Choroid plexus epithelial cell (primary cell): ENCODE results near the gene ALG14.

ENCODE experiments used
- DNase-seq: peaks from one replicate; pipeline ENCODE4 v3.0.0-alpha.2; 2010; ENCODE audit warnings: low read depth
- H3K4me3 ChIP-seq: 2 replicates; pipeline ENCODE4 v1.5.1; 2011; ENCODE audit warnings: low read depth, mild to moderate bottlenecking, control low read depth, low read length, moderate library complexity
- TF ChIP-seq, protein P1 (sequence below): conservative IDR thresholded peaks from 2 replicates; pipeline ENCODE4 v1.5.1; 2011; ENCODE audit warnings: low read depth, mild to moderate bottlenecking, control low read depth, inconsistent platforms, low read length, moderate library complexity

Gene ALG14

DNA sequence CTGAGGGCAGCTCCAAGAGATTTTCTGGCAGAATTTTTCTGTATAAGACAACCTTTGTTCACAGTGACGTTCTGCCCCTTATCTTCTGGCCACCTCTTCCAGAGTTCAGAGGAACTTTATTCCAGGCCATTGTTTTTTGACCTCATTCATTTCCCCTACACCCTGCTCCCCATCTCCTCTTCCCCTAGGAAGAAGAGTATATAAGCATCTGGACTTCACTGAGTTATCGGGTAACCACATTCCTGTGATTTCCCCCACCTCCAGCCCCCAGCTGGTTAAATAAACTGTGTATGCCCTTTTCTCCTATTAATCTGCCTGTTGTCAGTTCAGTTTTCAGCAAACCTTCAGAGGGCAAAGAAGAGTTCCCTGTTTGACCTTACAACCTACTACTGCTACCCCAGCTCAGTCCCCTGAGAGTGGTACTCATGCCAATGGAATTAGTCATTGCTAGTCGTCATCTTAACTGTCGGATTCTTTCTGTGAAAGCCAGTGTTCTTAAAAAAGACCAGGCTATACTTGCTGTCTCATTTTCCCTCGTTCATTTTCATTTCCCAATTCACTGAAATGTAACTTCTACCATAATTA lies 14.3 kb upstream of the ALG14 start:
- H3K4me3 ChIP-seq, result no peak overlapping the region
- peak; percentile 96 for DNase-seq
- TF ChIP-seq, protein P1, sequence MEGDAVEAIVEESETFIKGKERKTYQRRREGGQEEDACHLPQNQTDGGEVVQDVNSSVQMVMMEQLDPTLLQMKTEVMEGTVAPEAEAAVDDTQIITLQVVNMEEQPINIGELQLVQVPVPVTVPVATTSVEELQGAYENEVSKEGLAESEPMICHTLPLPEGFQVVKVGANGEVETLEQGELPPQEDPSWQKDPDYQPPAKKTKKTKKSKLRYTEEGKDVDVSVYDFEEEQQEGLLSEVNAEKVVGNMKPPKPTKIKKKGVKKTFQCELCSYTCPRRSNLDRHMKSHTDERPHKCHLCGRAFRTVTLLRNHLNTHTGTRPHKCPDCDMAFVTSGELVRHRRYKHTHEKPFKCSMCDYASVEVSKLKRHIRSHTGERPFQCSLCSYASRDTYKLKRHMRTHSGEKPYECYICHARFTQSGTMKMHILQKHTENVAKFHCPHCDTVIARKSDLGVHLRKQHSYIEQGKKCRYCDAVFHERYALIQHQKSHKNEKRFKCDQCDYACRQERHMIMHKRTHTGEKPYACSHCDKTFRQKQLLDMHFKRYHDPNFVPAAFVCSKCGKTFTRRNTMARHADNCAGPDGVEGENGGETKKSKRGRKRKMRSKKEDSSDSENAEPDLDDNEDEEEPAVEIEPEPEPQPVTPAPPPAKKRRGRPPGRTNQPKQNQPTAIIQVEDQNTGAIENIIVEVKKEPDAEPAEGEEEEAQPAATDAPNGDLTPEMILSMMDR, result no peak

DNA sequence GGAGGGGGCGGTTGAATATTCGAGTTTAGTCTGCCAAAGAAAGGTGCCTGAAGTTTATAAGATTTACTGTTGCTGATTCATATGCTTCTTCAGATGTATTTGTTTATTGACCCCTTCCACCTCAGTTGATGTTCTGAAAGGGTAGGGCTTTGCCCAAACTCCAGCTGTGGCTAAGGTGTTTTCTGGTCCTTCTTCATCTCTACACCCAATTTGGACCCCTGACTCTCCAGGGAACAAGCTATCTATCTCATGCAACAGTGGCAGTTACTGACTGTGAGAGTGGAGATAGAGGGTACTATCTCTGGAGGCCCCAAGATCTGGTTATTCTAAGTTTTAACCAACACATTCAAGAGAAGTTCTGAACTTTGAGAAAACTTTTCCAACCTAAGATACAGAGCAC lies 12.6 kb upstream of the ALG14 start:
- DNase-seq, result no peak
- TF ChIP-seq, protein P1, result no peak
- H3K4me3 ChIP-seq, result no peak overlapping the region

DNA sequence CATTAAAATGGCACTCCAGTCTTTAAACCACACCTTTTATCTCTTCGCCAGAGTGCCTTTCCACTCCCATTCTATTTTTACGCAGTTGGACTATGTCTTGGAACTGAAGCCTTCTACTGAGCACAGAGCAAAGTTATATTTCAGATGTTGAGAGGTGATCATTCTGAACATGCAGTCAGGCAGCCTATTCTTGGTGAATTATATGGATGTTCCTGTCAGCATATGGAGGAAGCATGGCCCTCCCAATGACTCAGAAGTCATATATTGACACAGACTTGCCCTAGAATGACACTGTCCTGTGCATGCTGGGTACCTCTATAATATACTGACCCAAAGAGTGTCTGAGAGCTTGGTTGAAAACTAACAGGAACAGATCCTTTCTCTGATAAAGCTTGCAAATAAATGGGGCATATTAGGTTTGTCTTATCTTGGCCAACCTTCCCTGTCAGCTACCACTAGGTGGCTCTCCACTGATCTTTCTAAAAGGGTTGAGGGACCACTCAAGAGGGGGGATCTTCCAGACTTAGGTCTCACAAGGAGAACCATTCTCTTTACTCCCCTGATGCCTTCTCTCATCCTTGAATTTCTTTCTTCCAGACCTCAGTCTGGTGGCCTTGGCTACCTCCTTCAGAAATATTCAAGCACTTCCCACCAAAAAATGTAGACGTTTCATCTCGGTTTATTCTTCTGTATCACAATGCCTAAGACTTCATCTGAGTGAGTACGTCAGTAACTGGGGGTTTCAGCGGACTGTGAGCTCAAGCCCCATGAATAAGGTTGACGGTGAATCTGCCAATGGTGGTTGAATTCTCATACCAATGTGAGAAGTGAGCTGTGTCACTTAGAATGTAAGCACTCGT lies 11.8 kb upstream of the ALG14 start:
- TF ChIP-seq, protein P1, result peak; percentile 82
- no peak overlapping the region for H3K4me3 ChIP-seq
- DNase-seq, result peak; percentile 60

DNA sequence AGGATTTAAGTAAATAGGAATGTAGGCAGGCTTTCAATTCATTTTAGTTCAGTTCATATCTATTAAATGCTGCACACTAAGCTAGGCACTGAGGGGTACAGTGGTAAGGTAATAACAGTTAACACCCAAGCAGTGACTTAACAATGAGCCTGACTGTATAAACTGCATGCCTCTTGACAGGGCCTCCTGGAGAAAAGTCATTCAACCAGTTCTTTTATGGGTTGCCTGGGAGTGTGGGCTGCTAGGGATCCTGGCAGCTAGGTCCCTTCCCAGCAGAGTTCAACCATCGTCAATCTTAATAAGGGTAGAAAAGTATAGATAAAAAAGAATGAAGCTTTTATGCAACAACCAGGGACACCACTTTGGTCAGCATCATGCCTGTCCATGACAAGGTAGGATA lies 8.1 kb upstream of the ALG14 start:
- DNase-seq, result no peak
- no peak overlapping the region for H3K4me3 ChIP-seq
- TF ChIP-seq, protein P1, result no peak

DNA sequence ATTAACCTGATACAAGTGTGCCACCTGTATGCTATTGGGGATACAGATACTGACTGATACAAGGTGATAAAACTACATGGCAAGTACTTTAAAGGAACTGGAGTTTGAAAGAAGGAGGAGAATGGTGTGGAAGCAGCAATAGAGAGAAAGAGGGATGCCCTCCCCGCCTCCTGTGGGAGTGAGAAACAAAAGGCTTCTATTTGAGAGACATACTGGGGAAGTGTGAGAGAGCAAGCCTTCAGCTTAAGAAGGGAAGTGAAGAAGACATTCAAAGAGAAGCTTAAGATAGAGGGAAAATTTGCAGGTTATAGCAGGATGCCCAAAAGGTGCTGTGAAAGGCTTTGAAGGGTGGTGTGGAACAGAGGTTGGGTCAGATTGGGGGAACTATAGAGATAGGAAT lies 7.7 kb upstream of the ALG14 start:
- TF ChIP-seq, protein P1, result no peak
- H3K4me3 ChIP-seq, result no peak overlapping the region
- DNase-seq, result no peak

DNA sequence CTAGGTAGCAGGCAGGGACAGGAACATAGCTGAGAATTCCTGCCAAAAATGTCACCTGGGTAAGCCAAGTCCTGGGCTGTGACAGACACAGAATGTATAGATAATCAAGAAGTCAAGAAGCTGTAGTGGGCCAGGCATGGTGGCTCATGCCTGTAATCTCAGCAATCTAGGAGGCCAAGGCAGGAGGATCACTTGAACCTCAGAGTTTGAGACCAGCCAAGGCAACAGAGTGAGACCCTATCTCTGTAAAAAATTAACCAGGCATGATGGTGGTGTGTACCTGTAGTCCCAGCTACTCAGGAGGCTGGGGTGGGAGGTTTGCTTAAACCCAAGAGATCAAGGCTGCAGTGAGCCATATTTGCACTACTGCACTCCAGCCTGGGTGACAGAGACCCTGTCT lies 3.3 kb upstream of the ALG14 start:
- H3K4me3 ChIP-seq, result no peak overlapping the region

More for the DNA sequence above, 3.3 kb upstream of the ALG14 start:
- DNase-seq, result no peak
- TF ChIP-seq, protein P1, result no peak
